ENCODE measurements around the gene BSG.
"Not testable (repeated sequence)": the region's sequence is repeated elsewhere in the genome, so short reads cannot be mapped to it uniquely, and the experiment has no call there.

The BSG gene

GRCh38 chr19:608155-609003, 36.0 kb downstream of the BSG start:
- no peak for DNase-seq

- DNase-seq: no peak
Observed at GRCh38 chr19:609004-609346, 36.6 kb downstream of the BSG start.

GRCh38 chr19:610071-610800, 37.8 kb downstream of the BSG start:
- peak; percentile 26 for DNase-seq

- DNase-seq: peak; percentile 54
Observed at GRCh38 chr19:610801-611480, 38.5 kb downstream of the BSG start.

- DNase-seq: peak; percentile 64
Observed at GRCh38 chr19:611481-611868, 39.1 kb downstream of the BSG start.

- DNase-seq: no peak
Observed at GRCh38 chr19:612941-613340, 40.5 kb downstream of the BSG start.

- DNase-seq: no peak
Observed at GRCh38 chr19:613732-614567, 41.6 kb downstream of the BSG start.

GRCh38 chr19:615619-616018, 43.2 kb downstream of the BSG start:
- no peak for DNase-seq

- DNase-seq: no peak
Observed at GRCh38 chr19:616062-616700, 43.8 kb downstream of the BSG start.

GRCh38 chr19:616747-617526, 44.5 kb downstream of the BSG start:
- DNase-seq: no peak

- no peak for DNase-seq
Observed at GRCh38 chr19:617551-618246, 45.3 kb downstream of the BSG start.

GRCh38 chr19:618247-618619, 45.8 kb downstream of the BSG start:
- no peak for DNase-seq

- DNase-seq: no peak
Observed at GRCh38 chr19:618674-619285, 46.4 kb downstream of the BSG start.

- no peak for DNase-seq
Observed at GRCh38 chr19:619286-620002, 47.0 kb downstream of the BSG start.

- DNase-seq: no peak
Observed at GRCh38 chr19:620166-620862, 47.9 kb downstream of the BSG start.

GRCh38 chr19:621191-621590, 48.8 kb downstream of the BSG start:
- not testable (repeated sequence) for DNase-seq

GRCh38 chr19:621819-622218, 49.4 kb downstream of the BSG start:
- no peak for DNase-seq

GRCh38 chr19:622666-623065, 50.3 kb downstream of the BSG start:
- DNase-seq: no peak

All from stimulated activated CD4-positive, alpha-beta T cell treated with anti-CD3 and anti-CD28 coated beads, Interleukin-4, amount 100 ng/mL, for 1 hour (primary cell).